ENCODE measurements around the gene MFAP2.
"Not testable (repeated sequence)": the region's sequence is repeated elsewhere in the genome, so short reads cannot be mapped to it uniquely, and the experiment has no call there.

MFAP2 gene

DNA sequence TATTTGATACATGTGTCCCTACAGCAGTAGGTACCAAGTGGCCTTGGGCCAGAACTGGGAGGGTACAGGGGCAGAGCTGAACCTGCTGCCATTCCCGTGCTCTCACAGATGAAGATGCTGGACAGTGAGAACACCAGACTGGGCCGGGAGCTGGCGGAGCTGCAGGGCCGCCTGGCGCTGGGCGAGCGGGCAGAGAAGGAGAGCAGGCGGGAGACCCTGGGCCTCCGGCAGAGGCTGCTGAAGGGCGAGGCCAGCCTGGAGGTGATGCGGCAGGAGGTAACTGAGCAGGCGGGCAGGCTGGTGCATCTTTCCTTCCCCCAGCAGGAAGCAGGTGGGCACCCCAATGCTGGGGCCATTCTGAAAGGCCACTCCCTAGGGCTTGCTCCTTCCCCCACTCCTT lies 21.9 kb downstream of the MFAP2 start:
- no peak for DNase-seq

DNA sequence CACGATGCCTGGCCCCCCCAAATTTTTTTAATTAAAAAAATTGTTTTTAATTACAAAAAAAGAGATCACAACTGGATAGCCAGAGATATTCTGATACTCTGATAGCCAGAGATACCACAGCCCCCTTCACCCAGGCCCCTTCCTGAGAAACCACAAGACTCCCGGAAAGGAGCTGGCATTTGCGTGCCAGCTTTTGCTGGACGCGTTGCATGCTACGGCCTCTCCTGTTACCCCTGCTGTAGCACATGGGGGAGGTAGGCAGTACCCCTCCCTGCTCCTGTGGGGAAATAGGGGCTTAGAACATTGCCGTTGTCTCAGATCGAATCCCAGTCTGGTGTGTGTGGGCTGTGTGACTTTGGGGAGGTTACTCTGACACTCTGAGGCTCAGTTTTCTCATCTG lies 22.7 kb downstream of the MFAP2 start:
- no peak for DNase-seq

DNA sequence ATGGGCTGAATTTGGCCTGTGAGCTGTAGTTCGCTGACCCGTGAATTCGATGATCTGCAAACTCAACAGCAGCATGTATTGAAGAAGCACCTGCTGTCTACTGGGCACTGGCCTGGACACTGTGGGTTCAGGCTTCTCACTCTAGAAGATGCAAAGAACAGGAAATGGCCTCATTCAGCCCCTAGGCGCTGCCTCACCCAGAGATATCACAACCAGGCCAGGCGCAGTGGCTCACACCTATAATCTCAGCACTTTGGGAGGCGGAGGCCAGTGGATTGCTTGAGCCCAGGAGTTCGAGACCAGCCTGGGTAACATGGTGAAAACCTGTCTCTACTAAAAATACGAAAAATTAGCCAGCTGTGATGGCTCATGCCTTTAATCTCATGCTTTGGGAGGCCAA lies 23.6 kb downstream of the MFAP2 start:
- no peak for DNase-seq

GRCh38 chr1:16955186-16955585 lies 25.2 kb downstream of the MFAP2 start:
- no peak for DNase-seq

- no peak for DNase-seq
Observed at GRCh38 chr1:16954579-16954978, 25.8 kb downstream of the MFAP2 start.

DNA sequence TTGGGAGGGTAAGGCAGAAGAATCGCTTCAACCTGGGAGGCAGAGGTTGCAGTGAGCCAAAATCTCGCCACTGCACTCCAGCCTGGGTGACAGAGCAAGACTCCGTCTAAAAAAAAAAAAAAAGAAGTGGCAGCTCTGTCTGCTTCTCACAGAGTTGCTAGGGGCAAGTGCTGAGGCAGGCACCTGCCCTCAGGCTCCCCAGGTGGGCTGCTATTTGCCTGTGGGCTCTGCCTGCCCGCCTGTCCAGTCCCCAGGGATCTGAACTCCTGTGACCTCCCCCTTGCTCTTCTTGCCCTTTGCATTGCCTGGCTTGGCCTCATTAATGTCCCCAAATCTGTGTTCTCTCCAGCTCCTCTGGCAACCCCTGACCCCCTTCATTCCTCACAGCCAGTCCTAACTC lies 28.0 kb downstream of the MFAP2 start:
- not testable (repeated sequence) for DNase-seq

- not testable (repeated sequence) for DNase-seq
Observed at GRCh38 chr1:16949026-16949425, 31.4 kb downstream of the MFAP2 start.

DNA sequence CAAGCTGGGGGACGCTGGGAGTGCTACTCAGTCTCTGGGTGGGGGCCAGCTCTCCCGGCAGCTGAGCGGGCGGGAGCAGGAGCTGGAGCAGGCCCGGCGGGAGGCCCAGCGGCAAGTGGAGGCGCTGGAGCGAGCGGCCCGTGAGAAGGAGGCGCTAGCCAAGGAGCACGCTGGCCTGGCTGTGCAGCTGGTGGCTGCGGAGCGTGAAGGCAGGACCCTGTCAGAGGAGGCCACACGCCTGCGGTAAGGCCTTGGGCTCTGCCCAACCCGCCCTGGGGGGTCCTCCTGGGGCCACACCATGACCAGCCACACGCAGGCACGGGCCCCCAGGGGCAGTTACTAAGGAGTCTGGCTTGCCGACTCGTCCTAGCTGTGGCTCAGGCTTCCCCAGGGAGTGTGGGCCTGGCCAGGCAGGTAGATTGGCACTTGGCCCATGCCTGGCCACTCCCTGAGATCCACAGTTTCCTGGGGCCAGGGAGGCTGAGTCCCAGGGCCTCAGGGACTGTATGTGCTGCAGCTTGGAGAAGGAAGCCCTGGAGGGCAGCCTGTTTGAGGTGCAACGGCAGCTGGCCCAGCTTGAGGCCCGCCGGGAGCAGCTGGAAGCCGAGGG lies 32.0 kb downstream of the MFAP2 start:
- not testable (repeated sequence) for DNase-seq

GRCh38 chr1:16946646-16947045 lies 33.8 kb downstream of the MFAP2 start:
- no peak for DNase-seq

- not testable (repeated sequence) for DNase-seq
Observed at GRCh38 chr1:16946185-16946584, 34.2 kb downstream of the MFAP2 start.

GRCh38 chr1:16945512-16945911 lies 34.9 kb downstream of the MFAP2 start:
- DNase-seq, result not testable (repeated sequence)

GRCh38 chr1:16944038-16944437 lies 36.4 kb downstream of the MFAP2 start:
- DNase-seq, result no peak

DNA sequence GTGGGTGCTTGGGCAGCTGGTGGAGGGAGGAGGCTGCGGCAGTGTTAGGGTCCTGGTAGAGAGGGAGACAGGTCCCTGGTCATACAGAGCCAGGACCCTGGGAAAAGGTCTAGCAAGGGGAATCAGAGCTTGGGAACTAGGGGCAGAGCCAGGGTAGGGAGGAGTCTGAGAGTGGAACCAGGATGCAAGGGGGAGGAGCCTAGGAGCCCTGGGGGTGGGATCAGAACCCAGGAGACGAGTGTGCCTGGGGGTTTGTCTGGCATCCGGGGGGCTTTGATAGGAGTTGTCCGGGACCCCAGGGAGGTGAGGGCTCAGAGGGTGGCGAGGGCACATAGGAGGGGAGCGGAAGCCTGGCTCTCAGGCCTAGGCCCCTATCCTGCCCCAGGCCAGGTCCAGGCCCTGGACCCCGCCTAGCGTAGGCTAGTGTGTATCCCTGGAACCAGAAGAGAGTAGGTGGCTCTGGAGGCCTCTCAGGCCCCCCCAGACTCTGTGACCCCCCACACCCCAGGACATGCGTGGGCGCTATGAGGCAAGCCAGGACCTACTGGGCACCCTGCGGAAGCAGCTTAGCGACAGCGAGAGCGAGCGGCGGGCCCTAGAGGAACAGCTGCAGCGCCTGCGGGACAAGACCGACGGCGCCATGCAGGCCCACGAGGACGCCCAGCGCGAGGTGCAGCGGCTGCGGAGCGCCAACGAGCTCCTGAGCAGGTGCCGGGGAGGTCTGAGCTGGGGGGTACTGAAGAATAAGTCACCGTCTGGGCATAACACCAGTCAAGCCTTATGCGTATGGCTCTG lies 40.8 kb downstream of the MFAP2 start:
- DNase-seq, result not testable (repeated sequence)

DNA sequence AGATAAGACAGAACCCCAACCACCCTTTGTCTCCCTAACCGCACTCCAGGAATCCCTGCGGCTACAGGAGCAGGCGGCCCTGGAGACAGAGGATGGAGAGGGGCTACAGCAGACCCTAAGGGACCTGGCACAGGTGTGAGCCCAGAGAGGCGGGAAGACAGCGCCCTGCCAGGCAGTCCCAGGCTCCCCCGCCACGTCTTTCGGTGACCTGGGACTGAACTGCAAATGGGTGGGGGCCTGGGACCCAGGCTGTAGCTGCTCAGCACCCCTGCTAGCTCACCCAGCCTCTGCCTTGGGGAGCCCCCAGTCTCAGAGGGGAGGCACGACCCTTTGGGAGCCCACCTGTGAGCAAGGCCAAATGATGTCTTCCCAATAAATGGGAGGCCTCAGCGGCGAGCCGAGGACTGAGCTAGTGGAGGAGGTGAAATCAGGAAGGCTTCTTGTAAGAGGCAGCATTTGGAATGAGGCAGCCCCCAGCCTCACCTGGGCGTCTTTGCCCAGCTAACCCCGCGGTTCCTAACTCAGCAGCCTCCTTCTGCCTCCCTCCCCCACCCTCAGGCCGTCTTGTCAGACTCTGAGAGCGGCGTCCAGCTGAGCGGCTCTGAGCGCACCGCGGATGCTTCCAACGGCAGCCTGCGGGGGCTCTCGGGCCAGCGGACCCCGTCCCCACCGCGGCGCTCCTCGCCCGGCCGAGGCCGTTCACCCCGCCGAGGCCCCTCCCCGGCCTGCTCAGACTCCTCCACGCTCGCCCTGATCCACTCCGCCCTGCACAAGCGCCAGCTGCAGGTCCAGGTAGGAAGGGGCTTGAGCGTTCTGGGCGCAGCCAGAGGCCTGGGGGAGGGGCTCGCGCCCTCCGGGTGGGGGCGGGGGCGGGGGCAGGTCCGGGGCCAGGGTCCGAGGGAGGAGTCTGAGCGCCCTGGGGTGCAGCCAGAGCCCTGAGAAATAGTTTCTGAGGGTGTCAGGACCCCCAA lies 41.8 kb downstream of the MFAP2 start:
- DNase-seq, result no peak

GRCh38 chr1:16936580-16936979 lies 43.8 kb downstream of the MFAP2 start:
- DNase-seq, result not testable (repeated sequence)

DNA sequence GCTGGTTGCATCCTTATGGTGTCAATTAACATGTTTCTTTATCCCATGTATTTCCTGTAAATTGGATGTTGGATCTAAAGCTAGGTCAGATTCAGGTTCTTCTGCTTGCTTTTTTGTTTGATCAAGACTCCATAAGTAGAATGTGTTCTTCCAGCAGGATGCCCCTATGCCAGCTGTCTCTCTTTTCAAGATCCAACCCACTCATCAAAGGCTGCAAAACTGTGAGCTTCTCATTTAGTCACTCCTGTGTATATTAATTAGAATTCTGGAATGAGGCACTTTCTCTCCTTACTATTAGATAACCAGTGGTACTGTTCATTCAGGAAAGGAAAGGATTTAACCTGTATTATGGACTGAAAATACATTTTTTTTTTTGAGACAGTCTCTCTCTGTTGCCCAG lies 46.5 kb downstream of the MFAP2 start:
- not testable (repeated sequence) for DNase-seq

- DNase-seq, result not testable (repeated sequence)
Observed at GRCh38 chr1:16931206-16931934, 49.0 kb downstream of the MFAP2 start.

- DNase-seq, result not testable (repeated sequence)
Observed at GRCh38 chr1:16929146-16930041, 51.0 kb downstream of the MFAP2 start.

DNA sequence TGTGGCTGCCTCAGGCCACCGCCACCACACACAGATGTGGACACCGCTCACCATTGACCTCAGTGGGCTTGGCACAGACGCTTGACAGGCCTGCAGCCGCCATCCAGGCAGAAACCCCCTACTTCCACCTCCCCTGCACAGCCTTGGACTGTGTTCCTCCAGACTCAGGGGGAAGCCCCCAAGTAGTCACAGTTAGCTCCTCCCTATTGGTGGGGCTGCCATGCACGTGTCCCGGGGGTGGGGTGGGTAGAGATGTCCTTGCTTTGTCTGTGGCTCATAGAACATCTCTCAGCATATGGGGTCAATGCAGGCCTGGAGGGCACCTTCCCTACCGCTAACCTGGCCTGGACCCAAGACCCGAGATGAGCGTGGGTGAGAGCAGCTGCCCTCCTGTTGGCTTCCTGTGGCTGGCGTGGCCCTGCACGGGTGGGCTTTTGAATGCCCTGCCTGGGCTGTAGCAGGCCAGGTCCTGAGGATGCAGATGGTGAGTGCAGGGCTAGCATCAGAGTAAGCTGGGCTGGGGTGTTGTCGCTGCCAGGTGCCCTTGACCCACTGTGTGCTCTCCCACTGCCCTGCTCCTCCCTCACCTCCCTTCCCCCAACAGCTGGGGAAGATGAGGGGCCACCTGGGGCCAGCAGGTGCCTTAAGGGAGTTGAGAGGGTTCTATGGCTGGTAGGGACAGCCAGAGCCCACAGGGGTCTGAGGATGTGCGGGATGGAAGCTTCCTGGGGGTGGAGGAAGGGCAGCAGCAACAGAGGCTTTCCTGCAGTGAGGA lies 52.5 kb downstream of the MFAP2 start:
- DNase-seq, result no peak

DNA sequence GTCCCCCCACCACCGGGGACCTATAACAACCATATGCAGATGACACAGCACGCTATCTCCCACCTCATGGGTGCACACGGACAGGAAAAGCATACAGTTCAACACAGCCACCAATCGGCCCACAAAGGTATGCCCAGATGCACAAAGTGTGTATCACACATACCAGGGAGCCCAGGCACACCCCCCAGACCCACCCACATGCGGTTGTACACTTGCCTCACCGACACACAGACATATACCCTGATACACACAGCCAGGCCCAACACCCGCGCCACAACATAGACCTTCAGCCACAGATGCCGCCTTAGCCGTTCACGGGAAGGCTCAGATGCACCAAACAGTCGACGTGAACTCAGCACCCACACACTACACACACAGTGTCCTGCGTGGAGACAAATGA lies 53.2 kb downstream of the MFAP2 start:
- no peak for DNase-seq

Data from CD4-positive, alpha-beta T cell treated with Interleukin-4 for 4 hours (primary cell).